Neuronal stem cell (in vitro differentiated cells): ENCODE data around the gene PPM1D.

Experiments used
- DNase-seq: peaks from one replicate; pipeline ENCODE4 v3.0.0-alpha.2; 2013; ENCODE audit warnings: low spot score
- H2AFZ ChIP-seq: one replicate; pipeline ENCODE4 v1.6.1; 2013; ENCODE audit warnings: mild to moderate bottlenecking, low read length, inconsistent platforms
- H2AK5ac ChIP-seq: 2 replicates; pipeline ENCODE4 v1.6.1; 2013; ENCODE audit warnings: low read depth, mild to moderate bottlenecking, inconsistent platforms, low read length, moderate library complexity, mixed read lengths
- H2BK120ac ChIP-seq: 2 replicates; pipeline ENCODE4 v1.6.1; 2013; ENCODE audit warnings: low read depth, mild to moderate bottlenecking, inconsistent platforms, low read length, moderate library complexity, mixed read lengths
- H2BK12ac ChIP-seq: one replicate; pipeline ENCODE4 v1.6.1; 2013; ENCODE audit warnings: low read length, inconsistent platforms
- H2BK15ac ChIP-seq: 2 replicates; pipeline ENCODE4 v1.6.1; 2013; ENCODE audit warnings: mild to moderate bottlenecking, low read length, inconsistent platforms, mixed read lengths
- H2BK5ac ChIP-seq: one replicate; pipeline ENCODE4 v1.6.1; 2013; ENCODE audit warnings: inconsistent platforms, mild to moderate bottlenecking, low read length, moderate library complexity
- H3K14ac ChIP-seq: one replicate; pipeline ENCODE4 v1.6.1; 2013; ENCODE audit warnings: low read length, inconsistent platforms
- H3K18ac ChIP-seq: 2 replicates; pipeline ENCODE4 v1.6.1; 2013; ENCODE audit warnings: low read length, inconsistent platforms
- H3K23ac ChIP-seq: 2 replicates; pipeline ENCODE4 v1.6.1; 2013; ENCODE audit warnings: low read depth, mild to moderate bottlenecking, mixed read lengths, low read length, inconsistent platforms; ENCODE audit not compliant: poor library complexity
- H3K27ac ChIP-seq: replicated peaks from 3 replicates; pipeline ENCODE4 v1.5.1; 2013; ENCODE audit warnings: low read length, inconsistent platforms
- H3K27me3 ChIP-seq, 3 experiments: 2 replicates each; pipeline ENCODE4 v1.6.1; 2013; ENCODE audit warnings: low read length in 3 of 3, mild to moderate bottlenecking in 2 of 3, inconsistent platforms in 1 of 3, low read depth in 1 of 3, mixed read lengths in 1 of 3, moderate library complexity in 1 of 3; ENCODE audit not compliant: control insufficient read depth in 3 of 3, insufficient read depth in 3 of 3
- H3K36me3 ChIP-seq, 2 donors: replicated peaks in 1 of 2; 2 replicates each; pipeline ENCODE4 v1.6.1; 2013; ENCODE audit warnings: low read length in 2 of 2; ENCODE audit not compliant: control insufficient read depth in 2 of 2, insufficient read depth in 2 of 2
- H3K4ac ChIP-seq: 2 replicates; pipeline ENCODE4 v1.6.1; 2013; ENCODE audit warnings: inconsistent platforms, mild to moderate bottlenecking, low read length, moderate library complexity
- H3K4me1 ChIP-seq, 2 donors: 1 replicate in 1 of 2; 2 replicates in 1 of 2; pipeline ENCODE4 v1.6.1; 2013; ENCODE audit warnings: low read length in 2 of 2, low read depth in 1 of 2; ENCODE audit not compliant: control insufficient read depth in 2 of 2, insufficient read depth in 1 of 2
- H3K4me2 ChIP-seq: one replicate; pipeline ENCODE4 v1.6.1; 2013; ENCODE audit warnings: mild to moderate bottlenecking, low read length, inconsistent platforms; ENCODE audit not compliant: insufficient read depth, poor library complexity, severe bottlenecking
- H3K4me3 ChIP-seq, 2 donors: 2 replicates each; pipeline ENCODE4 v1.5.1; 2013; ENCODE audit warnings: low read length in 2 of 2, mild to moderate bottlenecking in 2 of 2, inconsistent platforms in 1 of 2, moderate library complexity in 1 of 2
- H3K79me1 ChIP-seq: one replicate; pipeline ENCODE4 v1.6.1; 2013; ENCODE audit warnings: low read depth, mild to moderate bottlenecking, inconsistent platforms, low read length, moderate library complexity
- H3K9ac ChIP-seq: one replicate; pipeline ENCODE4 v1.6.1; 2013; ENCODE audit warnings: mild to moderate bottlenecking, low read depth, low read length, inconsistent platforms; ENCODE audit not compliant: poor library complexity
- H3K9me3 ChIP-seq, 2 donors: replicated peaks in 1 of 2; 2 replicates each; pipeline versions ENCODE3 to v1.6.1; 2013; ENCODE audit warnings: low read length in 2 of 2, mild to moderate bottlenecking in 2 of 2, inconsistent platforms in 1 of 2, low read depth in 1 of 2, mixed read lengths in 1 of 2, moderate library complexity in 1 of 2; ENCODE audit not compliant: control insufficient read depth in 2 of 2, insufficient read depth in 1 of 2
- H4K8ac ChIP-seq: one replicate; pipeline ENCODE4 v1.6.1; 2013; ENCODE audit warnings: low read depth, mild to moderate bottlenecking, inconsistent platforms, low read length, moderate library complexity
- H4K91ac ChIP-seq: one replicate; pipeline ENCODE4 v1.6.1; 2013; ENCODE audit warnings: low read length, low read depth, mild to moderate bottlenecking, inconsistent platforms; ENCODE audit not compliant: poor library complexity
- WGBS, 2 donors: extraction: QIAGEN DNeasy Blood & Tissue Kit; methylation state at CpG; one replicate each; pipeline ENCODE4 v1.1.7; 2013; ENCODE audit warnings: missing lambda C conversion rate in 2 of 2, mixed read lengths in 1 of 2; ENCODE audit not compliant: insufficient read length in 2 of 2, insufficient replicate concordance in 1 of 2; ENCODE audit errors: extremely low coverage in 2 of 2; 5-methylcytosine and 5-hydroxymethylcytosine counted together

PPM1D gene

DNA sequence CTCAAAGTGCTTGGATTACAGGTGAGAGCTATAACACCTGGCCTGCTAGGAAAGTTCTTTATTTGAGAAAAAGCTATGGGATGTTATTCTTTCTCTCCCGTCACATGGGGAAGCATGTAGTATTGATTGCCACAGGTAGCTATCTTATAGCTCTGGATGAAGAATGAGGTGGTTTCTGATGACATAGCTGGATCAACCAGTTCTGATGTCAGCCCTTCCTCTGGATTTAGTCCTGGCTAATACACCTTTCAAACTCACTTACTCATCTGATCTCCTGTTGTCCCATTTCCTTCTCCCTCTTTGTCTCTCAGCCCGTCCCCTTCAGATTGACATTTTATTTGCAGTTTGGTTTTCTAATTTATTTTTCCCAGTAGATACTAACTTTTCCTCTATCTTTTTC is 14.1 kb upstream of the PPM1D start:
- Histone ChIP-seq H2AFZ (no peak overlapping the region), H3K9me3 (no peaks in the 10 kb centered on the region), H3K4me3 (no peak overlapping the region), H2AK5ac (no peak overlapping the region), H3K18ac (no peak overlapping the region), H3K79me1 (no peaks in the 10 kb centered on the region), H4K8ac (no peak overlapping the region), H3K27me3 (no peaks in the 10 kb centered on the region), H2BK120ac (no peak overlapping the region), H3K27ac (no peak overlapping the region), H2BK5ac (no peak overlapping the region), H3K23ac (no peak overlapping the region), H3K9ac (no peak overlapping the region), H3K14ac (no peak overlapping the region), H2BK15ac (no peak overlapping the region), H3K4me1 (no peaks in the 10 kb centered on the region), H3K4ac (no peak overlapping the region), H3K4me2 (no peak overlapping the region), H3K36me3 (no peaks in the 10 kb centered on the region), H2BK12ac (no peak overlapping the region), H4K91ac (no peak overlapping the region)
- no peak for DNase-seq
- no CpG with 5 or more reads among the region's 2 CpGs for WGBS, 2 donors

GRCh38 chr17:60586288-60586974 is 13.6 kb upstream of the PPM1D start:
- Histone ChIP-seq H3K4me1 (no peaks in the 10 kb centered on the region), H3K4ac (no peak overlapping the region), H3K27ac (no peak overlapping the region), H3K9ac (no peak overlapping the region), H3K4me2 (no peak overlapping the region), H4K91ac (no peak overlapping the region), H4K8ac (no peak overlapping the region), H2BK120ac (no peak overlapping the region), H3K27me3 (no peaks in the 10 kb centered on the region), H2BK15ac (no peak overlapping the region), H3K4me3 (no peak overlapping the region), H3K9me3 (no peaks in the 10 kb centered on the region), H2AFZ (no peak overlapping the region), H2AK5ac (no peak overlapping the region), H3K18ac (no peak overlapping the region), H3K36me3 (no peaks in the 10 kb centered on the region), H3K14ac (no peak overlapping the region), H3K23ac (no peak overlapping the region), H2BK5ac (no peak overlapping the region), H3K79me1 (no peaks in the 10 kb centered on the region), H2BK12ac (no peak overlapping the region)
- no peak for DNase-seq
- WGBS, 2 donors = no CpG with 5 or more reads among the region's 3 CpGs

DNA sequence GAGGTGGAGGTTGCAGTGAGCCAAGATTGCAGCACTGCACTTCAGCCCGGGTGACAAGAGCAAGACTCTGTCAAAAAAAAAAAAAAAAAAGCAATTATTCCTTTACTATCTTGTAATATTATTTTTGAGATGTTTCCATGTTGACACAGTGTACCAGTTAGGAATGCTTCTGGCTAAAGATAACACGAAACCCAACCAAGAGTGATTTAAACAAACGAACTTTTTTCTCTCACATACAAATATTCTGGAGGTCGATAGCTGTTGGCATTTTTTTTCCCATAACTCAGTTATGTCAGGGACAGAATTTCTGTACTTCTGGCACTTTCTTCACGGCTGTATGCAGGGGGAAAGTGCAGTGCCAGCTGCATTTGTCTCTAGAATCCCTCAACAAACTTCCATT is 9.9 kb upstream of the PPM1D start:
- H2AFZ ChIP-seq = no peak overlapping the region
- H3K4me3 ChIP-seq = no peak overlapping the region
- no peak overlapping the region for H3K27ac ChIP-seq
- no peak overlapping the region for H3K4me2 ChIP-seq
- no peaks in the 10 kb centered on the region for H3K79me1 ChIP-seq
- H2BK12ac ChIP-seq = no peak overlapping the region
- H2BK5ac ChIP-seq = no peak overlapping the region
- H3K14ac ChIP-seq = no peak overlapping the region
- H3K4ac ChIP-seq = no peak overlapping the region
- no peak overlapping the region for H2BK15ac ChIP-seq
- no peaks in the 10 kb centered on the region for H3K27me3 ChIP-seq
- no peak overlapping the region for H3K9ac ChIP-seq
- WGBS, 2 donors = no CpG with 5 or more reads among the region's 5 CpGs
- H4K91ac ChIP-seq = no peak overlapping the region
- H3K18ac ChIP-seq = no peak overlapping the region
- H2BK120ac ChIP-seq = no peak overlapping the region
- no peaks in the 10 kb centered on the region for H3K36me3 ChIP-seq
- H4K8ac ChIP-seq = no peak overlapping the region
- no peak overlapping the region for H2AK5ac ChIP-seq
- DNase-seq = no peak
- H3K4me1 ChIP-seq = no peaks in the 10 kb centered on the region
- H3K9me3 ChIP-seq = no peaks in the 10 kb centered on the region
- no peak overlapping the region for H3K23ac ChIP-seq

GRCh38 chr17:60592750-60593149 is 7.2 kb upstream of the PPM1D start:
- Histone ChIP-seq H2BK15ac (no peak overlapping the region), H3K4me3 (no peak overlapping the region), H2BK5ac (no peak overlapping the region), H3K4ac (no peak overlapping the region), H3K36me3 (no peaks in the 10 kb centered on the region), H3K27me3 (no peaks in the 10 kb centered on the region), H2BK12ac (no peak overlapping the region), H3K4me2 (no peak overlapping the region), H4K91ac (no peak overlapping the region), H3K18ac (no peak overlapping the region), H3K79me1 (no peaks in the 10 kb centered on the region), H4K8ac (no peak overlapping the region), H3K14ac (no peak overlapping the region), H3K9me3 (no peaks in the 10 kb centered on the region), H2BK120ac (no peak overlapping the region), H3K23ac (no peak overlapping the region), H2AFZ (no peak overlapping the region), H3K27ac (no peak overlapping the region), H2AK5ac (no peak overlapping the region), H3K4me1 (no peaks in the 10 kb centered on the region), H3K9ac (no peak overlapping the region)
- WGBS, 2 donors = no CpG with 5 or more reads among the region's 2 CpGs
- no peak for DNase-seq
